Measurements from ENCODE around the gene LRRC75A. TPM values are rescaled to one million over a fixed set of nuclear protein-coding genes. Genes with fewer than 3 reads are reported as not detected.

LRRC75A gene
- total and polyA plus RNA-seq, 2 of the 13 experiments (the other 11 are each of a cell fraction or from before 2014, with no cell fraction given): 0.03 TPM; not detected in 1

DNA sequence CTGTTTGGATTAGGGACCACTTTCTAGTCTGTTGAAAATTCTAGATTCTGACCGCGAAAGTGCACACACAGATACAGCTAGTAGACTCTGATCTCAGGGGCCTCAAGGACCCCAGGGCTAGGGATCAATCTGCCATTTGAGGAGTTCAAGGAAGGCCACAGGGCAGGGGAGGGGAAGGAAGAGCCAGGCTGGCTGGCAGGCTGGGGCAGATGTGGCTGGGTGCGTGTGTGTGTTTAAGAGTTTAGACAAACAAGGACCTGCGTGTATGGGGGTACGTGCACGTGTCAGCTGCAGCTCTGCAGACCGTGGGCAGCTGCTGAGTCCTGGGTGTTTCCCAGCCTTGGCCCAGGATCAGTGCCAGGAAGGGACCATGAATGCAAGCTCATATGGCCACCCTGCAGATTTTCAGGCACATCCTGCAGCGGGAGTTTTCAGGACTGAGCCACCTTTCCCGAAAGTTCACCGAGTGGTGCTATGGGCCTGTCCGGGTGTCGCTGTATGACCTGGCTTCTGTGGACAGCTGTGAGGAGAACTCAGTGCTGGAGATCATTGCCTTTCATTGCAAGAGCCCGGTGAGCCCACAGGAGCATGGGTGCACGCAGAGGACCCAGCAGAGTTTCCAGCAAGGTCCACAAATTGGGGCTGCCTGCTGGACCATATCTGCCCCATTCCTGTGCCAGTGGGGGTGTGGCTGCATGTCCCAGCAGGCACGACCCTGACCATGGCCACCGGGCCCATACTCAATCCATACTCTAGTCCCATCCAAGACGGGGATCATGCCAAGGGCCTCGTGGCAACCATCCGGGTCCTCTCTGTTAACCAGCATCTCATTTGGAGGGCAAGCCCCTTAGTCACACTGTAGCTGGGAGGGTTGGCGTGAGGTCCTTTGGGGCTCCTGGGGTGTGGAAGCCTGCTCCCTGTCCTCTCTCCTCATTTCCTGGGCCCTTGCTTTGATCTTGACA is 66.0 kb downstream of the LRRC75A start (continued):
- TF ChIP-seq, protein P1, sequence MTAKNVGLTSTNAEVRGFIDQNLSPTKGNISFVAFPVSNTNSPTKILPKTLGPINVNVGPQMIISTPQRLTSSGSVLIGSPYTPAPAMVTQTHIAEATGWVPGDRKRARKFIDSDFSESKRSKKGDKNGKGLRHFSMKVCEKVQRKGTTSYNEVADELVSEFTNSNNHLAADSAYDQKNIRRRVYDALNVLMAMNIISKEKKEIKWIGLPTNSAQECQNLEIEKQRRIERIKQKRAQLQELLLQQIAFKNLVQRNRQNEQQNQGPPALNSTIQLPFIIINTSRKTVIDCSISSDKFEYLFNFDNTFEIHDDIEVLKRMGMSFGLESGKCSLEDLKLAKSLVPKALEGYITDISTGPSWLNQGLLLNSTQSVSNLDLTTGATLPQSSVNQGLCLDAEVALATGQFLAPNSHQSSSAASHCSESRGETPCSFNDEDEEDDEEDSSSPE (CRISPR knock-in tag; IDR thresholded peaks at IDR 0.05): no peak
- TF ChIP-seq NRL (CRISPR knock-in tag; IDR thresholded peaks at IDR 0.05; ENCODE audit: borderline replicate concordance): peak; percentile 55; the same call in 1 of the 2 replicates
- no peak for TF ChIP-seq ZNF274 (CRISPR knock-in tag; IDR thresholded peaks at IDR 0.05)
- peak; percentile 36; the same call in 1 of the 2 replicates for TF ChIP-seq ZBTB38 (CRISPR knock-in tag; IDR thresholded peaks at IDR 0.05)
- TF ChIP-seq, protein P2, sequence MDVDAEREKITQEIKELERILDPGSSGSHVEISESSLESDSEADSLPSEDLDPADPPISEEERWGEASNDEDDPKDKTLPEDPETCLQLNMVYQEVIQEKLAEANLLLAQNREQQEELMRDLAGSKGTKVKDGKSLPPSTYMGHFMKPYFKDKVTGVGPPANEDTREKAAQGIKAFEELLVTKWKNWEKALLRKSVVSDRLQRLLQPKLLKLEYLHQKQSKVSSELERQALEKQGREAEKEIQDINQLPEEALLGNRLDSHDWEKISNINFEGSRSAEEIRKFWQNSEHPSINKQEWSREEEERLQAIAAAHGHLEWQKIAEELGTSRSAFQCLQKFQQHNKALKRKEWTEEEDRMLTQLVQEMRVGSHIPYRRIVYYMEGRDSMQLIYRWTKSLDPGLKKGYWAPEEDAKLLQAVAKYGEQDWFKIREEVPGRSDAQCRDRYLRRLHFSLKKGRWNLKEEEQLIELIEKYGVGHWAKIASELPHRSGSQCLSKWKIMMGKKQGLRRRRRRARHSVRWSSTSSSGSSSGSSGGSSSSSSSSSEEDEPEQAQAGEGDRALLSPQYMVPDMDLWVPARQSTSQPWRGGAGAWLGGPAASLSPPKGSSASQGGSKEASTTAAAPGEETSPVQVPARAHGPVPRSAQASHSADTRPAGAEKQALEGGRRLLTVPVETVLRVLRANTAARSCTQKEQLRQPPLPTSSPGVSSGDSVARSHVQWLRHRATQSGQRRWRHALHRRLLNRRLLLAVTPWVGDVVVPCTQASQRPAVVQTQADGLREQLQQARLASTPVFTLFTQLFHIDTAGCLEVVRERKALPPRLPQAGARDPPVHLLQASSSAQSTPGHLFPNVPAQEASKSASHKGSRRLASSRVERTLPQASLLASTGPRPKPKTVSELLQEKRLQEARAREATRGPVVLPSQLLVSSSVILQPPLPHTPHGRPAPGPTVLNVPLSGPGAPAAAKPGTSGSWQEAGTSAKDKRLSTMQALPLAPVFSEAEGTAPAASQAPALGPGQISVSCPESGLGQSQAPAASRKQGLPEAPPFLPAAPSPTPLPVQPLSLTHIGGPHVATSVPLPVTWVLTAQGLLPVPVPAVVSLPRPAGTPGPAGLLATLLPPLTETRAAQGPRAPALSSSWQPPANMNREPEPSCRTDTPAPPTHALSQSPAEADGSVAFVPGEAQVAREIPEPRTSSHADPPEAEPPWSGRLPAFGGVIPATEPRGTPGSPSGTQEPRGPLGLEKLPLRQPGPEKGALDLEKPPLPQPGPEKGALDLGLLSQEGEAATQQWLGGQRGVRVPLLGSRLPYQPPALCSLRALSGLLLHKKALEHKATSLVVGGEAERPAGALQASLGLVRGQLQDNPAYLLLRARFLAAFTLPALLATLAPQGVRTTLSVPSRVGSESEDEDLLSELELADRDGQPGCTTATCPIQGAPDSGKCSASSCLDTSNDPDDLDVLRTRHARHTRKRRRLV (CRISPR knock-in tag; IDR thresholded peaks at IDR 0.05): no peak
- peak; percentile 66 for TF ChIP-seq ZSCAN21 (CRISPR knock-in tag; IDR thresholded peaks at IDR 0.05; ENCODE audit: borderline replicate concordance)
- no peak for TF ChIP-seq ZNF749 (CRISPR knock-in tag; IDR thresholded peaks at IDR 0.05; ENCODE audit: borderline replicate concordance)
- peak; percentile 41; the same call in 1 of the 2 replicates for TF ChIP-seq HNF4G (IDR thresholded peaks at IDR 0.05; ENCODE audit: borderline replicate concordance, low read depth, low read length)
- 0 out of 2 replicates have a peak, but pooled peaks have one; percentile 22 for TF ChIP-seq HNF4G (CRISPR knock-in tag; IDR thresholded peaks at IDR 0.05; ENCODE audit: borderline replicate concordance, low read depth)
- no peak for TF ChIP-seq SIN3B (IDR thresholded peaks at IDR 0.05; ENCODE audit: low read length)
- no peak for TF ChIP-seq DMAP1 (CRISPR knock-in tag; IDR thresholded peaks at IDR 0.05)
- TF ChIP-seq, protein P3, sequence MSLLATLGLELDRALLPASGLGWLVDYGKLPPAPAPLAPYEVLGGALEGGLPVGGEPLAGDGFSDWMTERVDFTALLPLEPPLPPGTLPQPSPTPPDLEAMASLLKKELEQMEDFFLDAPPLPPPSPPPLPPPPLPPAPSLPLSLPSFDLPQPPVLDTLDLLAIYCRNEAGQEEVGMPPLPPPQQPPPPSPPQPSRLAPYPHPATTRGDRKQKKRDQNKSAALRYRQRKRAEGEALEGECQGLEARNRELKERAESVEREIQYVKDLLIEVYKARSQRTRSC (CRISPR knock-in tag; IDR thresholded peaks at IDR 0.05; ENCODE audit: low read depth): no peak
- no peak for TF ChIP-seq KLF11 (CRISPR knock-in tag; IDR thresholded peaks at IDR 0.05)
- TF ChIP-seq, protein P4, sequence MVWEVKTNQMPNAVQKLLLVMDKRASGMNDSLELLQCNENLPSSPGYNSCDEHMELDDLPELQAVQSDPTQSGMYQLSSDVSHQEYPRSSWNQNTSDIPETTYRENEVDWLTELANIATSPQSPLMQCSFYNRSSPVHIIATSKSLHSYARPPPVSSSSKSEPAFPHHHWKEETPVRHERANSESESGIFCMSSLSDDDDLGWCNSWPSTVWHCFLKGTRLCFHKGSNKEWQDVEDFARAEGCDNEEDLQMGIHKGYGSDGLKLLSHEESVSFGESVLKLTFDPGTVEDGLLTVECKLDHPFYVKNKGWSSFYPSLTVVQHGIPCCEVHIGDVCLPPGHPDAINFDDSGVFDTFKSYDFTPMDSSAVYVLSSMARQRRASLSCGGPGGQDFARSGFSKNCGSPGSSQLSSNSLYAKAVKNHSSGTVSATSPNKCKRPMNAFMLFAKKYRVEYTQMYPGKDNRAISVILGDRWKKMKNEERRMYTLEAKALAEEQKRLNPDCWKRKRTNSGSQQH (CRISPR knock-in tag; IDR thresholded peaks at IDR 0.05; ENCODE audit: low read depth): 0 out of 2 replicates have a peak, but pooled peaks have one; percentile 26
- TF ChIP-seq, protein P5, sequence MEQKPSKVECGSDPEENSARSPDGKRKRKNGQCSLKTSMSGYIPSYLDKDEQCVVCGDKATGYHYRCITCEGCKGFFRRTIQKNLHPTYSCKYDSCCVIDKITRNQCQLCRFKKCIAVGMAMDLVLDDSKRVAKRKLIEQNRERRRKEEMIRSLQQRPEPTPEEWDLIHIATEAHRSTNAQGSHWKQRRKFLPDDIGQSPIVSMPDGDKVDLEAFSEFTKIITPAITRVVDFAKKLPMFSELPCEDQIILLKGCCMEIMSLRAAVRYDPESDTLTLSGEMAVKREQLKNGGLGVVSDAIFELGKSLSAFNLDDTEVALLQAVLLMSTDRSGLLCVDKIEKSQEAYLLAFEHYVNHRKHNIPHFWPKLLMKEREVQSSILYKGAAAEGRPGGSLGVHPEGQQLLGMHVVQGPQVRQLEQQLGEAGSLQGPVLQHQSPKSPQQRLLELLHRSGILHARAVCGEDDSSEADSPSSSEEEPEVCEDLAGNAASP (CRISPR knock-in tag; IDR thresholded peaks at IDR 0.05; ENCODE audit: borderline replicate concordance): peak; percentile 90; the same call in 1 of the 2 replicates
- TF ChIP-seq FOXP1 (IDR thresholded peaks at IDR 0.05): no peak
- peak; percentile 71 for TF ChIP-seq FOXP1 (CRISPR knock-in tag; IDR thresholded peaks at IDR 0.05)
- peak; percentile 30; the same call in 1 of the 2 replicates for TF ChIP-seq ZNF703 (CRISPR knock-in tag; IDR thresholded peaks at IDR 0.05; ENCODE audit: borderline replicate concordance)
- no peak for TF ChIP-seq TBX3 (IDR thresholded peaks at IDR 0.05; ENCODE audit: borderline replicate concordance)
